ENCODE data around the gene TMEM254.

GRCh38 chr10:80100861-80101695 is 22.6 kb downstream of the TMEM254 start:
- no peak for TF ChIP-seq POLR2A (IDR thresholded peaks at IDR 0.05)
- TF ChIP-seq, protein P1, sequence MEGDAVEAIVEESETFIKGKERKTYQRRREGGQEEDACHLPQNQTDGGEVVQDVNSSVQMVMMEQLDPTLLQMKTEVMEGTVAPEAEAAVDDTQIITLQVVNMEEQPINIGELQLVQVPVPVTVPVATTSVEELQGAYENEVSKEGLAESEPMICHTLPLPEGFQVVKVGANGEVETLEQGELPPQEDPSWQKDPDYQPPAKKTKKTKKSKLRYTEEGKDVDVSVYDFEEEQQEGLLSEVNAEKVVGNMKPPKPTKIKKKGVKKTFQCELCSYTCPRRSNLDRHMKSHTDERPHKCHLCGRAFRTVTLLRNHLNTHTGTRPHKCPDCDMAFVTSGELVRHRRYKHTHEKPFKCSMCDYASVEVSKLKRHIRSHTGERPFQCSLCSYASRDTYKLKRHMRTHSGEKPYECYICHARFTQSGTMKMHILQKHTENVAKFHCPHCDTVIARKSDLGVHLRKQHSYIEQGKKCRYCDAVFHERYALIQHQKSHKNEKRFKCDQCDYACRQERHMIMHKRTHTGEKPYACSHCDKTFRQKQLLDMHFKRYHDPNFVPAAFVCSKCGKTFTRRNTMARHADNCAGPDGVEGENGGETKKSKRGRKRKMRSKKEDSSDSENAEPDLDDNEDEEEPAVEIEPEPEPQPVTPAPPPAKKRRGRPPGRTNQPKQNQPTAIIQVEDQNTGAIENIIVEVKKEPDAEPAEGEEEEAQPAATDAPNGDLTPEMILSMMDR (IDR thresholded peaks at IDR 0.05) = no peak
- TF ChIP-seq POLR2AphosphoS5 (IDR thresholded peaks at IDR 0.05; ENCODE audit: insufficient read depth in 1 of 2, low read depth in 1 of 2) = no peak
